Mammary epithelial cell (primary cell): Measurements from ENCODE around the gene CD82.

Experiments
- EZH2 ChIP-seq: IDR thresholded peaks from 2 replicates; pipeline ENCODE4 v1.6.1; 2012; ENCODE audit warnings: low read length, inconsistent platforms, borderline replicate concordance
- TF ChIP-seq, protein P1 (sequence below), 2 donors: IDR thresholded peaks in 1 of 2; conservative IDR thresholded peaks in 1 of 2; 2 replicates each; pipeline ENCODE4 v1.5.1; 2011 to 2012; ENCODE audit warnings: inconsistent platforms in 2 of 2, low read length in 2 of 2, mild to moderate bottlenecking in 2 of 2, control low read depth in 1 of 2, low read depth in 1 of 2; ENCODE audit not compliant: insufficient read depth in 1 of 2; ENCODE audit errors: extremely low read depth in 1 of 2

DNA sequence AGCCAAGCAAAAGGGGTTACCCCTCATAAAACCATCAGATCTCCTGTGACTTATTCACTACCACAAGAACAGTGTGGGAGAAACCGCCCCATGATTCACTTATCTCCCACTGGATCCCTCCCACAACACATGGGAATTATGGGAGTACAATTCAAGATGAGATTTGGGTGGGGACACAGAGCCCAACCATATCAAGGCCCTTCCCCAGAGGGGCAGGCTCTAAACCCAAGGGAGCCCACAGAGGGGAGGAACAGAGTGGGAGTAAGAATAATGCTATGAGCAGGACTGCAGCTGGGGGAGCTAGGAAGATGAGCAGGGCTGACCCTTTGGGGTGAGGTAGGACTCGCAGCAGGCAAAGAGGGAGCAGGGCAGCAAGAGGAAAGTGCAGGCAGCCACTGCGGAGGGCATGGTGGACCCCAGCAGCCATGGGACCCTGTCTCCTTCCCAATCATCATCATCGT, 59.3 kb downstream of the CD82 start:
- TF ChIP-seq, protein P1, sequence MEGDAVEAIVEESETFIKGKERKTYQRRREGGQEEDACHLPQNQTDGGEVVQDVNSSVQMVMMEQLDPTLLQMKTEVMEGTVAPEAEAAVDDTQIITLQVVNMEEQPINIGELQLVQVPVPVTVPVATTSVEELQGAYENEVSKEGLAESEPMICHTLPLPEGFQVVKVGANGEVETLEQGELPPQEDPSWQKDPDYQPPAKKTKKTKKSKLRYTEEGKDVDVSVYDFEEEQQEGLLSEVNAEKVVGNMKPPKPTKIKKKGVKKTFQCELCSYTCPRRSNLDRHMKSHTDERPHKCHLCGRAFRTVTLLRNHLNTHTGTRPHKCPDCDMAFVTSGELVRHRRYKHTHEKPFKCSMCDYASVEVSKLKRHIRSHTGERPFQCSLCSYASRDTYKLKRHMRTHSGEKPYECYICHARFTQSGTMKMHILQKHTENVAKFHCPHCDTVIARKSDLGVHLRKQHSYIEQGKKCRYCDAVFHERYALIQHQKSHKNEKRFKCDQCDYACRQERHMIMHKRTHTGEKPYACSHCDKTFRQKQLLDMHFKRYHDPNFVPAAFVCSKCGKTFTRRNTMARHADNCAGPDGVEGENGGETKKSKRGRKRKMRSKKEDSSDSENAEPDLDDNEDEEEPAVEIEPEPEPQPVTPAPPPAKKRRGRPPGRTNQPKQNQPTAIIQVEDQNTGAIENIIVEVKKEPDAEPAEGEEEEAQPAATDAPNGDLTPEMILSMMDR (conservative IDR thresholded peaks at IDR 0.05 in 1 of 2, IDR thresholded peaks at IDR 0.05 in 1 of 2; ENCODE audit: extremely low read depth in 1 of 2, insufficient read depth in 1 of 2, low read depth in 1 of 2, low read length in 2 of 2) = no peak
- no peak for TF ChIP-seq EZH2
